Dendritic cell treated with granulocyte-macrophage colony-stimulating factor and Interleukin-4, amounts not matched to agents 40 ng/mL and 50 ng/mL, for 4 days (primary cell): ENCODE data around the gene TTC1.

Experiments used
- H3K27ac Mint-ChIP-seq: one replicate; pipeline ENCODE4 v1.8.0; 2022; ENCODE audit warnings: mild to moderate bottlenecking, mixed read lengths
- H3K27me3 Mint-ChIP-seq: one replicate; pipeline ENCODE4 v1.8.0; 2022; ENCODE audit warnings: mild to moderate bottlenecking, mixed read lengths
- H3K36me3 Mint-ChIP-seq: one replicate; pipeline ENCODE4 v1.8.0; 2022; ENCODE audit warnings: low read depth, mixed read lengths
- H3K4me1 Mint-ChIP-seq: one replicate; pipeline ENCODE4 v1.8.0; 2022; ENCODE audit warnings: low read depth, mixed read lengths
- H3K4me3 Mint-ChIP-seq: one replicate; pipeline ENCODE4 v1.8.0; 2022; ENCODE audit warnings: mild to moderate bottlenecking, moderate library complexity, mixed read lengths
- H3K9me3 Mint-ChIP-seq: one replicate; pipeline ENCODE4 v1.8.0; 2022; ENCODE audit warnings: mixed read lengths
- intact Hi-C: fragments of 100-400 bp; cut with micrococcal nuclease; formaldehyde crosslinking; loops from one replicate; pipeline ENCODE4 v1.15.0; 2022

The TTC1 gene

DNA sequence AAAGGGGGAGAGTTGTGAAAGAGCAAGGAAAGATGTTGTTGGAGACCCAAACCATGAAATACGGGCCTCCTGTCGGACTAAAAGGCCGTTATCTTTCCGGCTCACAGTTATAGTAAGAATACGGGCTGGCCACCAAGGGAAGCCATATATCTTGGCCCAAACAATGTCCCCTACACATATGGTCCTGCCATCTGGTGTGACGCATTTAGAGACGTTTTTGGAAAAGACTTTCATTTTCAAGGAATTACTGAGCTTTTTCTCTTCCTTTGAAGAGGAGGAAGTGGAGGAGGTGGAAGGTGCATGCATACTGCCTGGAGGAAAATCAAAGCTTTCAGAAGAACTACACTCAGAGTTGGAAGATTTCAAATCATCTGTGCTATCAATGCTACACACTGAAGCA lies 83.6 kb downstream of the TTC1 start:
- H3K27ac Mint-ChIP-seq, result peak overlapping the region; percentile 70
- no peaks in the 10 kb centered on the region for H3K9me3 Mint-ChIP-seq
- no peaks in the 10 kb centered on the region for H3K27me3 Mint-ChIP-seq
- H3K36me3 Mint-ChIP-seq, result peaks cover 28% of the 10 kb centered on the region
- peaks cover 56% of the 10 kb centered on the region for H3K4me1 Mint-ChIP-seq
- no peak overlapping the region for H3K4me3 Mint-ChIP-seq
- intact Hi-C loops, result no loop called here

DNA sequence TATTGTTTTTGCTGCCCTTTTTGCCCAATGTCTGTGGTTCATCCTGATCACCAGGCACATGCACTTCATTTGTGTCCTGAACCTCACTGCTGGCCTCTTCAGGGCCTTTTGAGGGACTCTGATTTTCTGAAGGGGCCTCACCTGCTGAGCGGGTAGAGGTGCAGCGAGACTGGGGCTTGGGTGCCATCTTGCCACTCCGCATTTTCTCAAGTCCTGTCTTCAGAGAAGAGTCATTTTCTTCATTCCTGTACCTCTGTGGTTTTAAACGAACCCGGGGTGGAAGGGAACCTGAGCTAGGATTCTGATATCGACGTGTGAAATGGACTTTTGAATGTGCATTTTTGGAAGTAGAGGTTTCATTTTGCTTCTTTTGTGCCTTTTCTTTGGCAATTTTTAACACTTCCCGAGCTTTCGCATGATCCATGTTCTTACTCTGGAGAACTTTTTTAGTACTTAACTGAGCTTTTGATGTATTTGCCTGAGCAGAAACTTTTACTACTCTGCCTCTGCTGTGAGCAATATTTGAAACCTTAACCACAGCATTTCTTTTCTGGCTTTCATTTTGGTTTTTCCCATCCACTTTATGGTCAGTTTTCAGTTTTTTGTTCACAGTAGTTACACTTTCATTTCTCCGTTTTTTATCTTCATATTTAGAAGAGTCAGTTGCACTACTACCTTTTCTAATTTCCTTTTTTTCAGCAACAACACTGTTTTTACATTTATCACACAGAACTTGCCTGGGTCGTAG lies 84.2 kb downstream of the TTC1 start:
- Mint-ChIP-seq H3K27ac (peak overlapping the region; percentile 70), H3K9me3 (no peaks in the 10 kb centered on the region), H3K36me3 (peaks cover 28% of the 10 kb centered on the region), H3K4me1 (peaks cover 61% of the 10 kb centered on the region), H3K27me3 (no peaks in the 10 kb centered on the region), H3K4me3 (no peak overlapping the region)
- intact Hi-C loops, result no loop called here

DNA sequence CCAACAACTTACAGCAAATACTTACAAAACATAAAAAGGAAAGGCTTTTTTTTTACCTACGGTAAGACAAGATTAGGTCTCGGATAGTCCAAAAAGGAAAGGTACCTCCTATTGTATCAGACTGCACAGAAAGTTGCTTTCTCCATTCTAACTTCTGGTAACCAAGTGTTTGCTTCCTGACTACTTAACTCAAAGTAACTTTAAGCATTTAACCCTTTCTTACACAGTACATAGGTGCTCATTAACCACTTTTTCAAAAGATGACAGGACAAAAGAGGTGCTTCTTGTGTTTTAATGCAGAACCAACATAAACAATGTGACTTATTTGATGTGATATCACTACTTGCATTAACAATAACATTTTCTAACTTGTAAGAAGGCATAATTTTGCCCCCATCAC lies 87.2 kb downstream of the TTC1 start:
- no peak overlapping the region for H3K4me3 Mint-ChIP-seq
- H3K27ac Mint-ChIP-seq, result no peak overlapping the region
- no peaks in the 10 kb centered on the region for H3K27me3 Mint-ChIP-seq
- H3K4me1 Mint-ChIP-seq, result peaks cover 58% of the 10 kb centered on the region
- H3K9me3 Mint-ChIP-seq, result no peaks in the 10 kb centered on the region
- intact Hi-C loops, result no loop called here
- H3K36me3 Mint-ChIP-seq, result peaks cover 39% of the 10 kb centered on the region

- H3K9me3 Mint-ChIP-seq, result no peaks in the 10 kb centered on the region
- intact Hi-C loops, result no loop called here
- H3K4me3 Mint-ChIP-seq, result no peak overlapping the region
- H3K36me3 Mint-ChIP-seq, result peaks cover 28% of the 10 kb centered on the region
- H3K4me1 Mint-ChIP-seq, result peaks cover 50% of the 10 kb centered on the region
- no peaks in the 10 kb centered on the region for H3K27me3 Mint-ChIP-seq
- no peak overlapping the region for H3K27ac Mint-ChIP-seq
These were observed 89.1 kb downstream of the TTC1 start for GRCh38 chr5:160097991-160098390.

DNA sequence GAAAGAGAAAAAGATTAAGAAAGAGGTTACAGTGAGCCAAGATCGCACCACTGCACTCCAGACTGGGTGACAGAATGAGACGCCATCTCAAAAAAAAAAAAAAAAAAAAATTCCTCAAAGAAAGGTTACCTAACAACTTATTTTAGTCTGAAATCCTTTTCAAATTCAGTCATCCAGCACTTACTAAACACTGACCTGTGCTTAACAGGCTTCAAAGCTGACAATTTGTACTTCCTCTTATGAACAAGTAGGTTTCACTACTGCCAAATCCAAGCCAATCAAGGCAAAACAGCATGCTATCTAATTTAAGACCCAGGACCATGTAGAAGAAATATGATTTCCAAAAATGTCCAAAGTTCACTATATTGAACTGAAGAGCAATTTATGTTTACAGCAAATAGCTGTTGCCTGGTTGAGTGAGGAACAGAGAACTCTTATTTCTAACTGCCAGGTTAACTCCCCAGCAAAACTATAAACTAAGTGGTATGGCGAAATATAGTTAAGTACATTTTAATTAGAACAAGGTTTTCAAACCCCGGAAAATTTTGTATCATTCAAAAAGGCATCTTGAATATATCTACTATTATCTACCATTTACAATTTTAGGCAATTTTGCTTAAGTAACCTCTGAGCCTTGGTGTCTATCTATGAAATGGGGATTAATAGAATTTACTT lies 96.9 kb downstream of the TTC1 start:
- Mint-ChIP-seq H3K4me1 (peaks cover 33% of the 10 kb centered on the region), H3K4me3 (peak overlapping the region; percentile 46), H3K27ac (peak overlapping the region; percentile 46), H3K9me3 (no peaks in the 10 kb centered on the region), H3K27me3 (no peaks in the 10 kb centered on the region), H3K36me3 (peaks cover 35% of the 10 kb centered on the region)
- intact Hi-C loops, result no loop called here

DNA sequence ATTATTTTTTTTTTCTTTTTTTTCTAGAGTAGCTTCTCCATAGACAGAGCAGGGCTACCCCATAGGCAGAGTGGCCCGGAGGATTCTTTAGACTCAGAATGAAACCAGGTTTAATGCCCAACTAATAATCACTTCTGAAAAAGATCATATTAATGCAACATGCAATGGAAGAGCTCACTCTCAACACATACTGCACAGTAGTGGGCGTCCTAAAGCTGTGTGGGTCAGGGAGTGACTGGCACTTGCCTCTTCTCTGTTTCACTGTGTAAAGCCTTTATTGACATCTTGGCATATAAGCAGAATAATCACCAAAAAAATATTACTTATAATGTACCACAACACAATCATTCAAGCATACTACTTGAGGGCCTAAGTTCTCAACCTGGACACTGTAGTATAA lies 99.2 kb downstream of the TTC1 start:
- Mint-ChIP-seq H3K9me3 (no peaks in the 10 kb centered on the region), H3K27ac (no peak overlapping the region), H3K4me1 (peaks cover 26% of the 10 kb centered on the region), H3K27me3 (no peaks in the 10 kb centered on the region), H3K4me3 (no peak overlapping the region), H3K36me3 (peaks cover 52% of the 10 kb centered on the region)
- intact Hi-C loops, result no loop called here
